ENCODE data around the gene DCC. TPM values are rescaled to one million over a fixed set of nuclear protein-coding genes. Genes with fewer than 3 reads are reported as not detected.

DCC gene
- polyA plus RNA-seq, 1 experiment: 0.67 TPM

DNA sequence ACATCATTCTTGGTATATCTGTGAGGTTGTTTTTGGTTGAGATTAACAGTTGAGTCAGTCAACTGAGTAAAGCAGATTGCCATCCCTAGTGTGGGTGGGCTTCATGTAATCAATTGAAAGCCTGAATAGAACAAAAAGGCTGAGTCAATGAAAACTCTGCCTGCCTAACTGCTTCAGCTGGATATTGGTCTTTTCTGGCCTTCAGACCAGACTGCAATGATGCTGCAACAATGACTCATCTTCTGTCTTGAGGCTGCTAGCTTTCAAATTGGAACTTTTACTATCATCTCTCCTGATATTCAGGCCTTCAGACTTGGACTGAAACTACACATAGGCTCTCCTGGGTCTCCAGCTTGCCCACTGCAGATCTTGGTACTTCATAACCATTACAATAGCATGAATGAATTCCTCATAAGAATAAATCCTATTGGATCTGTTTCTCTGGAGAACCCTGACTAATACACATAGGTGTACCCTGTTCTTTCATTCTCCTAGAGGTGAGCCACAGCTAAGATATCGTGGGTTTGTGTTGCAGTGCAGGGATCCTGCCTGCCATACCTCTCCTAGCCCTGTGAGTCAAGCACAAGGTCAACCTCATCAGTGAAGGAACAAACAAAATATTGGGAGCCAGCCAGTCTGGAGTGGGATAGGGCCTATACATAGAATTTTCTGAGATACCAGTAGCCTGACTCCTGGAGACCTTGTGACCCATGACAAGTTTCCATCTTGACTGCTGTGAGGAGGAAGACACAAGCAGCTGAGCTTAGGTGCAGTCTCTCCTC is 473.8 kb downstream of the DCC start:
- H3K4me3 ChIP-seq (ENCODE audit: low read depth, low read length): no peak overlapping the region
- TF ChIP-seq, protein P1, sequence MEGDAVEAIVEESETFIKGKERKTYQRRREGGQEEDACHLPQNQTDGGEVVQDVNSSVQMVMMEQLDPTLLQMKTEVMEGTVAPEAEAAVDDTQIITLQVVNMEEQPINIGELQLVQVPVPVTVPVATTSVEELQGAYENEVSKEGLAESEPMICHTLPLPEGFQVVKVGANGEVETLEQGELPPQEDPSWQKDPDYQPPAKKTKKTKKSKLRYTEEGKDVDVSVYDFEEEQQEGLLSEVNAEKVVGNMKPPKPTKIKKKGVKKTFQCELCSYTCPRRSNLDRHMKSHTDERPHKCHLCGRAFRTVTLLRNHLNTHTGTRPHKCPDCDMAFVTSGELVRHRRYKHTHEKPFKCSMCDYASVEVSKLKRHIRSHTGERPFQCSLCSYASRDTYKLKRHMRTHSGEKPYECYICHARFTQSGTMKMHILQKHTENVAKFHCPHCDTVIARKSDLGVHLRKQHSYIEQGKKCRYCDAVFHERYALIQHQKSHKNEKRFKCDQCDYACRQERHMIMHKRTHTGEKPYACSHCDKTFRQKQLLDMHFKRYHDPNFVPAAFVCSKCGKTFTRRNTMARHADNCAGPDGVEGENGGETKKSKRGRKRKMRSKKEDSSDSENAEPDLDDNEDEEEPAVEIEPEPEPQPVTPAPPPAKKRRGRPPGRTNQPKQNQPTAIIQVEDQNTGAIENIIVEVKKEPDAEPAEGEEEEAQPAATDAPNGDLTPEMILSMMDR (IDR thresholded peaks at IDR 0.05; ENCODE audit: low read depth, low read length): no peak
- H3K9me3 ChIP-seq (ENCODE audit: control insufficient read depth, insufficient read depth, low read length): peaks cover 6% of the 10 kb centered on the region; the same call in 1 of the 2 replicates
- CTCF ChIA-PET: no interaction called here
- H3K27ac ChIP-seq (ENCODE audit: low read depth, low read length): no peak overlapping the region
- POLR2A ChIA-PET: no interaction called here
- DNase-seq (ENCODE audit: low read depth, low spot score): no peak
- H3K27me3 ChIP-seq (ENCODE audit: control insufficient read depth, insufficient read depth, low read length): no peaks in the 10 kb centered on the region

DNA sequence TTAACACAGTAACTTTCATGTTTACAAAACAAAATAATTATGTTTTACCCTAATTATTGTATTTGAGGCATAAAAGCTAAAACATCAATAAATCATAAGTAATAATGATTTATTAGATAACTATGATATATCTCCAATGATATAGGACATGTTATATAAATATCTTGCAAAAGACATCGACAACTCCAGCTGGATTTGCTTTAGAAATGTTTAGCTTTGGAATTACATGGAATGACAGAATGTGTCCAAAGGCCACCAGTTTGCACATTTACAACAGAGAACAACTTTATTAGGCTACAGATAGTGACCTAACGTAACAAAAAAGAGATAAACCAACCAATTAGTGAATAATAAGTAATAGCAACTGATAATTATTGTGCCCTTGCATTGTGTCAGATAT is 475.7 kb downstream of the DCC start:
- POLR2A ChIA-PET: no interaction called here
- 0 out of 2 replicates have a peak, but pooled peaks cover 2% of the 10 kb centered on the region for H3K9me3 ChIP-seq (ENCODE audit: control insufficient read depth, insufficient read depth, low read length)
- H3K27me3 ChIP-seq (ENCODE audit: control insufficient read depth, insufficient read depth, low read length): no peaks in the 10 kb centered on the region
- CTCF ChIA-PET: no interaction called here
- no peak overlapping the region for H3K4me3 ChIP-seq (ENCODE audit: low read depth, low read length)
- DNase-seq (ENCODE audit: low read depth, low spot score): no peak
- no peak overlapping the region for H3K27ac ChIP-seq (ENCODE audit: low read depth, low read length)
- TF ChIP-seq, protein P1 (IDR thresholded peaks at IDR 0.05; ENCODE audit: low read depth, low read length): no peak

DNA sequence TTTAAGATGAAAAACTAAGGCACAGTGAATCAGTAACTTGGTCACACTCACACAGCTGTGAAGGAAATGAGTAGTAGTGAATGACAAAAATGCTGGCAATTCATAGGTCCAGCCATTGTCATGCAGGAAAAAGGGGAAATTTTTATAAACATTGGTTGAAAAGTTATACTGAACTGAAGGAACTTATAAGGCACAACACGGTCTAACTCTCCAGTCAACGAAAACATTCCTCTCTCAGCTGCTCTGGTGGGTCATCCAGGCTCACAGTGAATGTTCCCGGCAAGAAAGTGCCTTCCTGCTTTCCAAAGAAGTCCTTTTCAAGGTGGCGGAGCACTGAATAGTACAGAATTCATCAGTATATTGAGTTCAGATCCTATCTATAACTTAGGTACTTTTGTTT is 476.1 kb downstream of the DCC start:
- DNase-seq (ENCODE audit: low read depth, low spot score): no peak
- ChIA-PET POLR2A (no interaction called here), CTCF (no interaction called here)
- H3K27me3 ChIP-seq (ENCODE audit: control insufficient read depth, insufficient read depth, low read length): no peaks in the 10 kb centered on the region
- H3K9me3 ChIP-seq (ENCODE audit: control insufficient read depth, insufficient read depth, low read length): 0 out of 2 replicates have a peak, but pooled peaks cover 2% of the 10 kb centered on the region
- TF ChIP-seq, protein P1 (IDR thresholded peaks at IDR 0.05; ENCODE audit: low read depth, low read length): no peak
- H3K4me3 ChIP-seq (ENCODE audit: low read depth, low read length): no peak overlapping the region
- H3K27ac ChIP-seq (ENCODE audit: low read depth, low read length): no peak overlapping the region

DNA sequence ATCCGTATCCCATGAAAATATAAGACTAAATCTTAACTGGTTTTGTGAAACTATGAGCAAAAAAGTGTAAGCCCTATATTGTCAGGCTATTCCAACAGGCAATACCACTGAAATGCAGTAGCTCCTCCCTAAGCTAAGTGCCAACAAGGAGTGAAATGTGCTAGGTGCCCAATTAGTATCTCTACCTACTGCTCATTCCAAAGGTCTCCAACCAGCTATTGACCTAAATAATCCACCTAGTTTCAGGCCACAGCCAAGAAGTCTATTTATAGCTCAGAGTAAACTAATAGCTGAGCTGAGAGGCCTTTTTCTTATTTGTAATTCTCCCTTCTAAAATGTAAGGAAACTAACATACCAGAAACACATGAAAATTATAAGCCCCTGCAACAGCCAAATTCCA is 482.2 kb downstream of the DCC start:
- TF ChIP-seq, protein P1 (IDR thresholded peaks at IDR 0.05; ENCODE audit: low read depth, low read length): no peak
- ChIA-PET POLR2A (no interaction called here), CTCF (no interaction called here)
- 0 out of 2 replicates have a peak, but pooled peaks cover 2% of the 10 kb centered on the region for H3K9me3 ChIP-seq (ENCODE audit: control insufficient read depth, insufficient read depth, low read length)
- no peaks in the 10 kb centered on the region for H3K27me3 ChIP-seq (ENCODE audit: control insufficient read depth, insufficient read depth, low read length)
- no peak overlapping the region for H3K4me3 ChIP-seq (ENCODE audit: low read depth, low read length)
- no peak overlapping the region for H3K27ac ChIP-seq (ENCODE audit: low read depth, low read length)
- no peak for DNase-seq (ENCODE audit: low read depth, low spot score)

DNA sequence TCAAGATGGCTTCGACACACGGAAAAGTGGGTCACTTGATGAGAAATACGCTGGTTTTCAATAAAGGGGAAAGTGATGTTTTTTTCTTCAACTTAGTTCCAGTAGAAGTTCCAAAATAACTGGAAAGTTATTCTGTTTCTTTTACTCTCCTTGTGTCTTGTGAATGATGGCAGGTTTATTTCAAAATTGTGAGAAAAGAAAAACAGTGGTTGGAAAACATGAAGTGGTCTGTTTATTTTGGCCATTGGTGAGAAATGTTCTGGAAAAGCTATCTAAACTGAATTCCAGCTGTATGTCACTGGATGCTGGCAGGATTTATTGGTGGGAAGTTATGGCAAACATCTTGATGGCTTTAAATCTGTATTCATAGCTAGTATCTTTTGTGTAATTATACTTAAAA is 484.1 kb downstream of the DCC start:
- Histone ChIP-seq H3K9me3 (ENCODE audit: control insufficient read depth, insufficient read depth, low read length) (no peaks in the 10 kb centered on the region), H3K27me3 (ENCODE audit: control insufficient read depth, insufficient read depth, low read length) (no peaks in the 10 kb centered on the region), H3K27ac (ENCODE audit: low read depth, low read length) (no peak overlapping the region), H3K4me3 (ENCODE audit: low read depth, low read length) (no peak overlapping the region)
- no peak for DNase-seq (ENCODE audit: low read depth, low spot score)
- ChIA-PET POLR2A (no interaction called here), CTCF (no interaction called here)
- TF ChIP-seq, protein P1 (IDR thresholded peaks at IDR 0.05; ENCODE audit: low read depth, low read length): no peak

Data from AG04450 (cell line).